ENCODE measurements around the gene SRSF3. TPM values are rescaled to one million over a fixed set of nuclear protein-coding genes. Genes with fewer than 3 reads are reported as not detected.

SRSF3 gene
- polyA plus RNA-seq, 3 donors = 584 to 609 (median 606) TPM

- no peak for DNase-seq
Observed at GRCh38 chr6:36618366-36619355, 24.5 kb downstream of the SRSF3 start.

DNA sequence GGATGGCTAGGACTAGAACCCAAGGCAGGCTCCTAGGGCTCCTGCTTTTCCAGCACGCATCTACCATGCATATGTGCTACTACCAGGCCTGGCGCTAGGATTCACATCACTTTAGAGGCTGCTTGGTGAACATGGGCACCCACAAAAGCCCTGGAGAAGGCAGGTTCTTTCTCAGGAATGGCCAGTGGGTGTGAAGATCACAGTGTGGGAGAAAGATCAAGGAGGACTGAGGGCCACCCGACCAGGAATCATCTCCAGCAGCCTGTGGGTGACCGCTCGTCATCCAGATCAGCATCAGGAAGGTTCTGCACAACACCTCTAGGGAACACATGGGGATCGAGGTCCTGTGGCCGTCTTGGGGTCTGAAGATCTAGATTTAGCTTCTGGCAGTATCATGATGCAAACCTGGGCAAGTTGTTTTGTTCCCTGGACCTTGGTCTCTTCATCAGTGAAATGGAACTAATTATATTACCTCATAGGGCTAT, 27.3 kb downstream of the SRSF3 start:
- DNase-seq = no peak

- no peak for DNase-seq
Observed at GRCh38 chr6:36622901-36623546, 28.9 kb downstream of the SRSF3 start.

GRCh38 chr6:36623547-36624459, 29.6 kb downstream of the SRSF3 start:
- peak; percentile 82 for DNase-seq

- no peak for DNase-seq
Observed at GRCh38 chr6:36624461-36625157, 30.4 kb downstream of the SRSF3 start.

GRCh38 chr6:36625158-36625919, 31.2 kb downstream of the SRSF3 start:
- peak; percentile 79 for DNase-seq

GRCh38 chr6:36626636-36627035, 32.5 kb downstream of the SRSF3 start:
- DNase-seq = no peak

- no peak for DNase-seq
Observed at GRCh38 chr6:36627141-36627540, 33.0 kb downstream of the SRSF3 start.

DNA sequence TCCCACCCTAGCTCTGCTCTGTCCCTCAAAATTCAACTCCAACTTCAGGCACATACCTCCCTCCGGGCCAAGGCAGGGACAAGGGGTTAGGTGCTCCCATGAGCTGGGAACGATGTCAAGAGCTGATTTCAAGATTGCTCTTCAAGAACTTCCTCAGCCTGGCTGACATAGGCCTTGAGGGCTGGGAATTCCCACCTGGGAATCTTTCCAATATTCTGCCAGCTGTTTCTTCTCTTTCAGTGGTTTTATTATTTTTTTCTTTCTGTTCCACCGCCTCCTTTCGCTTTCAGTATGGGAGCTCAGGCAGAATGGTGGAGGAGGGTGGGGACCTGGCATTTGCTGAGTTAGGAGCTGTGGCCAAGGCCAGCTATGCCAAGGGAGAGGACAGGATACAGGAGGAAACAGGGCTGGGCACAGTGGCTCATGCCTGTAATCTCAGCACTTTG, 33.7 kb downstream of the SRSF3 start:
- peak; percentile 77 for DNase-seq

- DNase-seq = no peak
Observed at GRCh38 chr6:36629784-36630183, 35.6 kb downstream of the SRSF3 start.

DNA sequence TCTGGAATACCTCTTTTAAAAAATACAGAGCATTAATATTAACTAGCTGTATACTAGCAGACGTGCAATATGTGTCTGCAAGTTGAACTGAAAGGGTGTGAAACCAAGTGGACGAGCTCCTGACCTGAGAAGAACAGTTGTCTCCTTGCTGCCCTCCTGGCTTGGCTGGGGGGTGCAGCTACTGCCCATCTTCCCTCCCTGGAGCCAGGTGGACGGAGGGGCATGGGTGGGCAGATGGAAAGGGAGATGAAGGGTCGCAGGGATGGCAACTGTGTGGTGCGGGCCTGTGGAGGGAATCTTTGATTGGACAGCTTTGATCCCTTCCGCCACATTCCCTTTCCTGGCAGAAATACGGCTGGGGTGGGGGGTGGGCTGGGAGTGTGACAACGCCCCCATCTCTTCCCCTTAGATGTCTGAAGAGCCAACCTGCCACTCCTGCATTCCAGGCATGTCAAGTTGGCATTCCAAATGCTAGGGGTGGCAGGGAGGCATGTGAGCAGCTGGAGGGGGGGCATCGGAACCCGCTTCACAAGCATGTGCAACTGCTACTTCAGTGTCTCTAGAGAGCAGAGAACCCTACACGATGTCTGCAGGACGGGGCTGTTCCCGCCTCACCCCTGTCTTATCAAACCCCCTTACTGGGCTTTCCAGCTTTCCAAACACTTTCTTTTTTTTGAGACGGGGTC, 37.3 kb downstream of the SRSF3 start:
- DNase-seq = peak; percentile 61

GRCh38 chr6:36633370-36633769, 39.2 kb downstream of the SRSF3 start:
- DNase-seq = no peak

DNA sequence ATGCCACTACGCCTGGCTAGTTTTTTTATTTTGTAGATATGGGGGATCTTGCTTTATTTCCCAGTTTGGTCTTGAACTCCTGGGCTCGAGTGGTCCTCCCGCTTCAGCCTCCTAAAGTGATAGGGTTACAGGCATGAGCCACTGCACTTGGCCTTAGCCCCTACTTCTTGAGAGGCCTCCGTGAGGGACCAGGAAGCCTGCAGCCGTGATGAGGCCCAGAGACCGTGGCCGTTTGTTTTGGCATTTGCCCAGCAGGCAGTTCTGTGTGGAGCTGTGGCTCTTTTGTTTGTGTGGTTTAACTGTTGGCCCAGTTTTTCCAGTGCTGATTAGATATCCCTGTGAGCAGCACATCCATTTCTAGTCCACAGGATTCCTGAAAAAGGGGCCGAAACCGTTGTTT, 39.8 kb downstream of the SRSF3 start:
- DNase-seq = no peak

DNA sequence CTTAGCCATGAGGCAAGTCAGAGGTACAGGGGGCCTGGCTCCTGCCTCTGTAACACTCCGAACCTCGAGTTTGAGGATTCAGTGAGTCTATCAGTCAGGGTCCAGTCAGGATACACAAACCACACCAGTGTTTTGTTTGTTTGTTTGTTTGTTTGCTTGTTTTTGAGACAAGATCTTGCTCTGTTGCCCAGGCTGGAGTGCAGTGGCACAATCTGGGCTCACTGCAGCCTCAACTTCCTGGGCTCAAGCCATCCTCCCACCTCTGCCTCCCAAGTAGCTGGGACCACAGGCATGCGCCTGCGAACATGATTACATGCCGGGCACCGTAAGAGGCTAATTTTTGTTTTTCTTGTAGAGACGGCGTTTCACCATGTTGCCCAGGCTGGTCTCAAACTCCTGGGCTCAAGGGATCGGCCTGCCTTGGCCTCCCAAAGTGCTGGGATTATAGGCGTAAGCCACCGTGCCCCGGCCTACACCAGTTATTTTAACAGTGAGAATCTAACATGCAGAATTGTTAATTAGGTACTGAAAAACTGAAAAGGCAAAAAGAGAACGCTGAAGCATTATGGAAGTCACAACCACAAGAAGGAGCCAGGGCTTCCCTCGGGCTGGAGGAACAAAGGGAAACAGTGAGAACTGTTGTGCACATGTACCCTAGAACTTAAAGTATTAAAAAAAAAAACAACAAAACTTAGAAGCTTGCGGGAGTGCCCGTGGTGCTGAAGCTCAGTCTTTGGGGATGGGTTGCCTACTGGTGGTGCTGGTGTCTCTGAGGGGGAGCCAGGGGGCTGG, 40.4 kb downstream of the SRSF3 start:
- no peak for DNase-seq

GRCh38 chr6:36636283-36636682, 42.1 kb downstream of the SRSF3 start:
- no peak for DNase-seq

DNA sequence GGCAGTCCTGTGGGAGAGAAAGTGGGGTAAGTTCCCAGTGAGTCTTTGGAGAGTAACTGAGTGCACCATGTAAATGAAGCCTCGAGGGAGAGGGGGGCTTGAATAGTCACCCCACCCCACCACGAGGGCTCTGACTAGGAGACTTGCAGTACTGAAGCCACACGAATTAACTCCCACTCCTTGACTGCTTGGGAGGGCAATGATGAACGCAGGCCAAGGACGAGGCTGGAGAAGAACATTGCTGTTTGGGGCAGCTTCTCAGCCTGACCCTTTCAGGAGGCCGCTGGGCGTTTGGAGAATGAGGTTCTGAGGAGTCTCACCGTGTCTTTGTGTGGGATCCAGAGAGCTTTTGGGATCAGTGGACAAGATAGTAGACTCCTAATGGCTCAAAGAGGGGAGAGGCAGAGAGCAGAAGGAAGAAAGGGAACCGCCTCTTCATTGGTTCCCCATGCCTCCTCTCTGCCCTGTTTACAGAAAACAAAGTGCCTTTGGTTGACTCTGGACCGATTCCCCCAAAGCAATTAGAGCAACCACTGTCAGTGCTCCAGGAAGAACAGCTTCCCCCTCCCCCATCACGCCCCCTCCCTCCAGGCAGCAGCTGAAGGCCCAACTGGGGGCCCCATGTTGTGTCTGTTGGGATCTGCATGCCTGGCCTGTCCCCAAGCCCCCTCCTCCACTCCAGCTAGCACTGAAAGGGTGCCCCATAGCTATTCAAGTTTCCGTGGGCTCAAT, 42.7 kb downstream of the SRSF3 start:
- DNase-seq = no peak

DNA sequence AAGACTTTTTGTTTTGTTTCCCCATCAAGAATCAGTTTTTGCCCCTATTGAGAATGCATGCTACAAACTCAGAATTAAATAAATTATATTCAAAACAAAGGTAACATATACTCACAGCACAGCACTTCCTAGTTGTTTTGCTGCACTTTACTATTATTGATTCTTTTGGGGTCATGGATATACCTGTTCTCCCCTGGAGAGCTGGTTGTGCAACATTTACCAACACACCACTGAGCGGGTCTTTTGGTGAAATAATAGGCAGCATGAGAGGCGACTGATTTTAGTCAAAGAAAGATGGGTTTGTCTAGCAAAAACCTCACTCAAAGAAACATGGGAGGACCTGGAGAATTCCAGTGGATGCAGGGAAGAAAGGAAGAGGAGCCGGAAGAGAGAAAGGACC, 44.4 kb downstream of the SRSF3 start:
- DNase-seq = no peak

DNA sequence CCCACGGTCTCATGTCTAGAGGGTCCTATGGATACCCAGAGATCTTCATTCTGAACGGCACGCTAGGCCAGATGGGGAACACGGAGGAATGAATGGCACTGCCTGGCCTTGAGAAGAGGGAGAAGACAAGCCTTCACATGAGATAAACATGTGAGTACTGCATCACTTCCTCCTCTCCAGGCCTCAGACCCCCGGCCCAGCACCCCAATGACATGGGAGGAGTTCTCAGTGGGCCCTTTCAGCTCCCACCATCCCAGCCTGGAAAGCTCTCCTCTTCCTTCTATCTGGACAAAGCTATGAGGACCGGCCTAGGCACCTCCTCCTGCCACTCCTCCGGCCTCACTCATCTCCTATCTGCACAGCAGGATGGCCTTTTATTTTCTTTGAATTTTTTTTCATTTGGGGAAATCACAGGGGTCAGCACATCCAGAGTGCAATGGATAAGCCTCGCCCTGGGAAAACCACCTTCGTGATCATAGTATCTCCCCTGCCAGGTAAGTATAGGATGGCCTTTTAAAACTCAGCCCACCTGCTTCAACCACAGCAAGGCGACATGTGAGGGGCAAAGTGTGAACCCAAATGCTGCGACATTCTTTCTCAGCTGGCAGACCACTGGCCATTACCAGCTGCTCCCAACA, 45.1 kb downstream of the SRSF3 start:
- DNase-seq = no peak

All from renal pelvis (tissue), 4 donors.